Trophoblast cell (in vitro differentiated cells and primary cell): ENCODE data around the gene CXorf58.

Source experiments
- DNase-seq, 2 donors: peaks; one replicate each; pipeline ENCODE4 v3.0.0-alpha.2; 2016
- H2AFZ ChIP-seq: 2 replicates; pipeline ENCODE4 v1.6.1; 2013; ENCODE audit warnings: low read length, moderate library complexity, mild to moderate bottlenecking; ENCODE audit not compliant: insufficient read depth, poor library complexity
- H2AK5ac ChIP-seq: 2 replicates; pipeline ENCODE4 v1.6.1; 2013; ENCODE audit warnings: mild to moderate bottlenecking, low read length
- H2BK120ac ChIP-seq: 2 replicates; pipeline ENCODE4 v1.6.1; 2013; ENCODE audit warnings: low read length, mild to moderate bottlenecking, moderate library complexity; ENCODE audit not compliant: insufficient read depth, poor library complexity
- H2BK12ac ChIP-seq: 2 replicates; pipeline ENCODE4 v1.6.1; 2013; ENCODE audit warnings: mild to moderate bottlenecking, low read length, moderate library complexity
- H2BK5ac ChIP-seq: 2 replicates; pipeline ENCODE4 v1.6.1; 2013; ENCODE audit warnings: low read length, low read depth, moderate library complexity, mild to moderate bottlenecking; ENCODE audit not compliant: poor library complexity
- H3K14ac ChIP-seq: 2 replicates; pipeline ENCODE4 v1.6.1; 2013; ENCODE audit warnings: mild to moderate bottlenecking, low read length
- H3K18ac ChIP-seq: 2 replicates; pipeline ENCODE4 v1.6.1; 2013; ENCODE audit warnings: mild to moderate bottlenecking, low read length
- H3K23ac ChIP-seq: 2 replicates; pipeline ENCODE4 v1.6.1; 2013; ENCODE audit warnings: low read length
- H3K27ac ChIP-seq: 2 replicates; pipeline ENCODE4 v1.5.1; 2013; ENCODE audit warnings: low read depth, mild to moderate bottlenecking, inconsistent platforms, low read length, moderate library complexity
- H3K27me3 ChIP-seq: 2 replicates; pipeline ENCODE4 v1.6.1; 2013; ENCODE audit warnings: inconsistent platforms, mild to moderate bottlenecking, low read length, moderate library complexity; ENCODE audit not compliant: insufficient read depth
- H3K36me3 ChIP-seq, 2 experiments: 1 replicate in 1 of 2; 2 replicates in 1 of 2; pipeline ENCODE4 v1.6.1; 2013; ENCODE audit warnings: low read length in 2 of 2, mild to moderate bottlenecking in 2 of 2, moderate library complexity in 1 of 2; ENCODE audit not compliant: insufficient read depth in 2 of 2, control insufficient read depth in 1 of 2
- H3K4ac ChIP-seq: 2 replicates; pipeline ENCODE4 v1.6.1; 2013; ENCODE audit warnings: low read depth, mild to moderate bottlenecking, low read length, moderate library complexity
- H3K4me1 ChIP-seq, 2 experiments: 1 replicate in 1 of 2; 2 replicates in 1 of 2; pipeline ENCODE4 v1.6.1; 2013; ENCODE audit warnings: low read length in 2 of 2, mild to moderate bottlenecking in 2 of 2, moderate library complexity in 1 of 2; ENCODE audit not compliant: insufficient read depth in 2 of 2, control insufficient read depth in 1 of 2
- H3K4me2 ChIP-seq: 2 replicates; pipeline ENCODE4 v1.6.1; 2013; ENCODE audit warnings: inconsistent platforms, mild to moderate bottlenecking, low read length, moderate library complexity
- H3K4me3 ChIP-seq: 2 replicates; pipeline ENCODE4 v1.5.1; 2013; ENCODE audit warnings: mild to moderate bottlenecking, low read depth, low read length, inconsistent platforms
- H3K79me1 ChIP-seq: one replicate; pipeline ENCODE4 v1.6.1; 2013; ENCODE audit warnings: low read length
- H3K79me2 ChIP-seq: 2 replicates; pipeline ENCODE4 v1.6.1; 2013; ENCODE audit warnings: low read length, mild to moderate bottlenecking; ENCODE audit not compliant: control insufficient read depth, insufficient read depth, poor library complexity
- H3K9ac ChIP-seq: 2 replicates; pipeline ENCODE4 v1.6.1; 2013; ENCODE audit warnings: mild to moderate bottlenecking, low read length
- H3K9me3 ChIP-seq: 2 replicates; pipeline ENCODE4 v1.6.1; 2013; ENCODE audit warnings: low read depth, mild to moderate bottlenecking, control low read depth, inconsistent platforms, low read length; ENCODE audit not compliant: insufficient read depth
- H4K12ac ChIP-seq: 2 replicates; pipeline ENCODE4 v1.6.1; 2013; ENCODE audit warnings: low read depth, mild to moderate bottlenecking, low read length, moderate library complexity
- H4K8ac ChIP-seq: 2 replicates; pipeline ENCODE4 v1.6.1; 2013; ENCODE audit warnings: low read depth, mild to moderate bottlenecking, low read length, moderate library complexity
- H4K91ac ChIP-seq: one replicate; pipeline ENCODE4 v1.6.1; 2013; ENCODE audit warnings: low read depth, mild to moderate bottlenecking, low read length, moderate library complexity
- WGBS: extraction: QIAGEN DNeasy Blood & Tissue Kit; methylation state at CpG from one replicate; pipeline ENCODE4 v1.1.7; 2013; ENCODE audit warnings: missing lambda C conversion rate; ENCODE audit not compliant: insufficient read length, insufficient coverage; ENCODE audit errors: extremely low coverage; 5-methylcytosine and 5-hydroxymethylcytosine counted together

Gene CXorf58

DNA sequence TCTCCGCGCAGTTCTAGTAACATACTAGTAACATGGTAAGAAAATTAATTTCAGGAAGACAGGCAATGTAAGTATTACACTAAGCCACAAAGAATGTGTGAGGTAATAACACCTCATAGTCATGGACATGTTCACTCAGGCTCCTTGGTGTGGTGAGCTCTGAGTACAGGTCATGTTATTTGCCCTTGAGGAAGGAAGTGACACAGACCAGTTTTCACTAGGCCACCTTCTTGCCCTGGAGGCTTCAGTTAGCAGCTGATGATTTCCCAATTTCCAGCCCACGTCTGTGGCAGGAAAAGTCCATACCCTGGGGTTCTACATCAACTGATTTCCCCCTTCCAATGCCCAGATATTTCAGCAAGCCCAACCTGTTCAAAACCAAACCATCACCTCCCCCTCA lies 6.7 kb upstream of the CXorf58 start:
- Histone ChIP-seq H3K27me3 (no peaks in the 10 kb centered on the region), H4K8ac (no peak overlapping the region), H3K27ac (no peak overlapping the region), H2BK5ac (no peak overlapping the region), H3K23ac (no peak overlapping the region), H3K79me1 (no peaks in the 10 kb centered on the region), H3K4me3 (no peak overlapping the region), H2BK12ac (no peak overlapping the region), H3K9me3 (no peaks in the 10 kb centered on the region), H3K36me3 (no peaks in the 10 kb centered on the region), H4K12ac (no peak overlapping the region), H3K4me1 (peaks cover 0 to 3% of the 10 kb centered on the region in 2 experiments), H2AFZ (no peak overlapping the region), H3K14ac (no peak overlapping the region), H4K91ac (no peak overlapping the region), H3K9ac (no peak overlapping the region), H3K4me2 (no peak overlapping the region), H3K79me2 (no peaks in the 10 kb centered on the region), H2AK5ac (no peak overlapping the region), H3K18ac (no peak overlapping the region), H3K4ac (no peak overlapping the region), H2BK120ac (no peak overlapping the region)
- no CpG with 5 or more reads among the region's 3 CpGs for WGBS
- DNase-seq: peak; percentile 79 to 90

DNA sequence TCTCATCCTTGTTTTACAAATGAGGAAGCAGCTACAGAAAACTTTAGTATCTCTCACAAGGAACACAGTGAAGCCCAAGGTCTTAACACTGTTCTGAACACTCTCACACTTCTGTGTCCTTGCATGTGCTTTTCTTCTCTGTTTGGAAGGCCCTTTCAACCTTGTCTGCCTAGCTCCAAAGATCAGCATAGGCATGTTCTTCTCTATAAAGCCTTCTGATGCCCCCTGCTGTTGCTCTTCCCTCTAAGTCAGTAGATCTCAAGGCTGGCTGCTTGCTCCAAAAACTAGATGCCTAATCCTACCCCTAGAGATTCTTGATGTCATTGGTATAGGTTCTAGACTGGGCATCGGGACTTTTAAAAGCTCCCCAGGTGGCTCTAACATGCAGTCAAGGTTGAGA lies 6.0 kb upstream of the CXorf58 start:
- no peaks in the 10 kb centered on the region for H3K36me3 ChIP-seq
- no peak overlapping the region for H2AFZ ChIP-seq
- no peak overlapping the region for H2BK12ac ChIP-seq
- no peaks in the 10 kb centered on the region for H3K9me3 ChIP-seq
- H4K91ac ChIP-seq: no peak overlapping the region
- no CpG with 5 or more reads among the region's 1 CpG for WGBS
- H3K9ac ChIP-seq: no peak overlapping the region
- H4K8ac ChIP-seq: no peak overlapping the region
- H3K4me2 ChIP-seq: no peak overlapping the region
- H2BK5ac ChIP-seq: no peak overlapping the region
- peak; percentile 59 to 78 for DNase-seq
- no peak overlapping the region for H2AK5ac ChIP-seq
- no peaks in the 10 kb centered on the region for H3K79me1 ChIP-seq
- no peak overlapping the region for H4K12ac ChIP-seq
- no peak overlapping the region for H3K23ac ChIP-seq
- H3K18ac ChIP-seq: no peak overlapping the region
- no peak overlapping the region for H2BK120ac ChIP-seq
- H3K4me1 ChIP-seq: peaks cover 0 to 3% of the 10 kb centered on the region in 2 experiments
- H3K4me3 ChIP-seq: no peak overlapping the region
- no peaks in the 10 kb centered on the region for H3K27me3 ChIP-seq
- no peak overlapping the region for H3K4ac ChIP-seq
- H3K27ac ChIP-seq: no peak overlapping the region
- no peak overlapping the region for H3K14ac ChIP-seq
- no peaks in the 10 kb centered on the region for H3K79me2 ChIP-seq

DNA sequence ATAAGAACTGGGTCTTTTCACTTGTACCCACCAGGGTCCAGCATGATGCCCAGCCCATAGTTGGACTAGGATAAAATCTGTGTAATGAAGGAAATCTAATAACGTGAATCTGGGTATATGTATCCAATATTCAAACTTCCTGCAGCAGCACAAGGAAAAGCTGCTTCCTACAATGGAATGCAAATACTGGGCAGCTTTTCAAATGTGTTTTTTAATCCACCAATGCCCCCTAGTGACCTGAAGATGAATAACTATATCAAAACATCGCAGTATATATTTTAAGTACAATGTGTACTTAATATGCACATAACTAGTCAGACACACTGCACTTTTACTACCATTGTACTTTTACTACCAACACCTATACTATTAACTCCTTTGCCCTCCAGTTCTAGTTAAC lies 5.4 kb upstream of the CXorf58 start:
- no peak overlapping the region for H3K9ac ChIP-seq
- no peak overlapping the region for H4K12ac ChIP-seq
- no peaks in the 10 kb centered on the region for H3K79me2 ChIP-seq
- WGBS: no CpG with 5 or more reads among the region's 2 CpGs
- H3K79me1 ChIP-seq: no peaks in the 10 kb centered on the region
- H2BK120ac ChIP-seq: no peak overlapping the region
- no peak overlapping the region for H3K18ac ChIP-seq
- no peak overlapping the region for H2AFZ ChIP-seq
- no peak overlapping the region for H3K4ac ChIP-seq
- H3K4me3 ChIP-seq: no peak overlapping the region
- no peak overlapping the region for H4K8ac ChIP-seq
- peaks cover 0 to 3% of the 10 kb centered on the region in 2 experiments for H3K4me1 ChIP-seq
- no peaks in the 10 kb centered on the region for H3K27me3 ChIP-seq
- no peak overlapping the region for H3K23ac ChIP-seq
- H4K91ac ChIP-seq: no peak overlapping the region
- no peak overlapping the region for H3K4me2 ChIP-seq
- H3K27ac ChIP-seq: no peak overlapping the region
- no peak overlapping the region for H2AK5ac ChIP-seq
- no peak overlapping the region for H3K14ac ChIP-seq
- no peak overlapping the region for H2BK12ac ChIP-seq
- DNase-seq: peak in 1 of 2 donors; percentile 76
- H3K36me3 ChIP-seq: no peaks in the 10 kb centered on the region
- H3K9me3 ChIP-seq: no peaks in the 10 kb centered on the region
- H2BK5ac ChIP-seq: no peak overlapping the region

GRCh38 chrX:23904096-23904495 lies 3.7 kb upstream of the CXorf58 start:
- no peak overlapping the region for H3K4ac ChIP-seq
- H3K79me2 ChIP-seq: no peaks in the 10 kb centered on the region
- H4K12ac ChIP-seq: no peak overlapping the region
- no peak overlapping the region for H2BK120ac ChIP-seq
- H3K27me3 ChIP-seq: no peaks in the 10 kb centered on the region
- peaks cover 2% of the 10 kb centered on the region for H3K79me1 ChIP-seq
- H4K8ac ChIP-seq: no peak overlapping the region
- H3K9me3 ChIP-seq: no peaks in the 10 kb centered on the region
- DNase-seq: no peak
- no peak overlapping the region for H4K91ac ChIP-seq
- H3K4me2 ChIP-seq: no peak overlapping the region
- H3K23ac ChIP-seq: no peak overlapping the region
- no peak overlapping the region for H3K27ac ChIP-seq
- H2AK5ac ChIP-seq: no peak overlapping the region
- no peak overlapping the region for H3K18ac ChIP-seq
- no peak overlapping the region for H3K4me3 ChIP-seq
- H3K9ac ChIP-seq: no peak overlapping the region
- H3K36me3 ChIP-seq: no peaks in the 10 kb centered on the region
- no CpG with 5 or more reads among the region's 2 CpGs for WGBS
- no peak overlapping the region for H2AFZ ChIP-seq
- no peak overlapping the region for H2BK12ac ChIP-seq
- H3K14ac ChIP-seq: no peak overlapping the region
- H2BK5ac ChIP-seq: no peak overlapping the region
- peaks cover 0 to 3% of the 10 kb centered on the region in 2 experiments for H3K4me1 ChIP-seq
